ENCODE data around the gene C7orf25. TPM values are rescaled to one million over a fixed set of nuclear protein-coding genes. Genes with fewer than 3 reads are reported as not detected.

C7orf25 gene
- total RNA-seq, 3 donors from 2014 or later (not counting 1 experiment from before 2014, with no cell fraction given), result 3.9 to 5.2 (median 5.1) TPM

DNA sequence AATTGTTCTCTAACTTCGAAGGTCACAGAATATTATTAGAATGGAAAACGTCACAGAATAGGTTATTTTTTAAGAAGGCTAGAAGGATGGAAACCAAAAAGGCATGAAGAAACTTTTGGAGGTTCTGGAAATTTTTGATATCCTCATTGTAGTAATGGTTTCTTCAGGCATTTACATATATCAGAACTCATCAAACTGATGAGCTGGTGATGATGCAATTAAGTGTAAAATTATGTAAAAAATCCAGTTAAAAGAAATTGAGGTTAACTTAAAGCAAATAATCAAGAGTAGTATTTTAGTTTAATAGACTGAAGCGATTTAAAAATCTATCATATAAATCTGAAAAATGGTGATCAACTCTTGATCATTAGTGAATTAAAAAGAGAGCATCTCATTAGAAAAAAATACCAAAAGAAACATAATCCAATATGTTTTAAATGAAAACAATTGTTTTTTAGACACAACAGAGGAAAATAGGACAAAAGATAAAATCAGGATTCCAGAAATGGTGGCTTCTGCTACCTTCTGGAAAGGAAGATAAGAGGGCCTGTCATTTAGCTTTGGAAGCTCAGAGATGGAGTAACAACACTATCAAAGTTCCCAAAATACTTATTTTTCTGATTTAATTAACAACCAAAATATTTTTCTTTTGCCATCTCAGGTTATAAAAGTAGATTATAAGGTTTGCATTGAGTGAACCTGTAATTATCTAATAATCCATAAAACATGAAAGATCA lies 10.3 kb upstream of the C7orf25 start:
- DNase-seq (no peak), ATAC-seq (no peak)
- no peak overlapping the region for H3K4me3 Mint-ChIP-seq
- Histone ChIP-seq H3K4me3 (ENCODE audit: low read length) (no peak overlapping the region), H3K27me3 (ENCODE audit: control insufficient read depth, insufficient read depth, low read length) (no peaks in the 10 kb centered on the region), H3K4me1 (ENCODE audit: control insufficient read depth, insufficient read depth, low read length) (no peaks in the 10 kb centered on the region), H3K36me3 (ENCODE audit: control insufficient read depth, insufficient read depth, low read length) (peaks cover 92% of the 10 kb centered on the region), H3K9me3 (ENCODE audit: control insufficient read depth, insufficient read depth, low read length) (no peaks in the 10 kb centered on the region), H3K27ac (ENCODE audit: low read length) (no peak overlapping the region)
- no peaks in the 10 kb centered on the region for H3K9me3 Mint-ChIP-seq
- WGBS (ENCODE audit: insufficient coverage), result 93% methylated on average over 2 of the region's 3 CpGs
- TF ChIP-seq, protein P1, sequence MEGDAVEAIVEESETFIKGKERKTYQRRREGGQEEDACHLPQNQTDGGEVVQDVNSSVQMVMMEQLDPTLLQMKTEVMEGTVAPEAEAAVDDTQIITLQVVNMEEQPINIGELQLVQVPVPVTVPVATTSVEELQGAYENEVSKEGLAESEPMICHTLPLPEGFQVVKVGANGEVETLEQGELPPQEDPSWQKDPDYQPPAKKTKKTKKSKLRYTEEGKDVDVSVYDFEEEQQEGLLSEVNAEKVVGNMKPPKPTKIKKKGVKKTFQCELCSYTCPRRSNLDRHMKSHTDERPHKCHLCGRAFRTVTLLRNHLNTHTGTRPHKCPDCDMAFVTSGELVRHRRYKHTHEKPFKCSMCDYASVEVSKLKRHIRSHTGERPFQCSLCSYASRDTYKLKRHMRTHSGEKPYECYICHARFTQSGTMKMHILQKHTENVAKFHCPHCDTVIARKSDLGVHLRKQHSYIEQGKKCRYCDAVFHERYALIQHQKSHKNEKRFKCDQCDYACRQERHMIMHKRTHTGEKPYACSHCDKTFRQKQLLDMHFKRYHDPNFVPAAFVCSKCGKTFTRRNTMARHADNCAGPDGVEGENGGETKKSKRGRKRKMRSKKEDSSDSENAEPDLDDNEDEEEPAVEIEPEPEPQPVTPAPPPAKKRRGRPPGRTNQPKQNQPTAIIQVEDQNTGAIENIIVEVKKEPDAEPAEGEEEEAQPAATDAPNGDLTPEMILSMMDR (IDR thresholded peaks at IDR 0.05), result no peak
- peaks cover 9 to 11% of the 10 kb centered on the region in 2 donors for H3K4me1 Mint-ChIP-seq
- H3K27me3 Mint-ChIP-seq (ENCODE audit: low read depth in 2 of 2), result no peaks in the 10 kb centered on the region
- H3K27ac Mint-ChIP-seq, result no peak overlapping the region
- intact Hi-C loops (cut with micrococcal nuclease), result no loop called here
- H3K36me3 Mint-ChIP-seq, result peaks cover 50% of the 10 kb centered on the region

DNA sequence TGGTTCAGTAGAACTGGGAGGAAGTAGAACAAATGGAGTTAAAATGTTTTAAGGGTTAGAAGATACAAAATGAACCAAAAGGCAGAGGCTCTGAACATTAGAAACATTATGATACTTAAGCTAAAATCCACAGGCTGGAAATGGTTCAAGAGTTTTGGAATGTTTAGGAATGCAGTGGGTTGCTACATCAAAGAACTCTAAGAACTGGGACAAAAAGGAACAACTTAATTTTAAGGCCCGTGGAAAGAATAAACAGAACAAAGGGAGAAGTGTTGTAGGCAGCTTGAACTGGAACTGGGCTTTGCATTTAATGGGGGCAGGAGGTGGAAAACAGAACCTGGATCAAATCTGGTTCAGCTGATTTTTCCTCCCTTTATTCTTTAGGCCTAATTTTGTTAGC lies 3.5 kb upstream of the C7orf25 start:
- no peak overlapping the region for H3K4me3 ChIP-seq (ENCODE audit: low read length)
- H3K36me3 ChIP-seq (ENCODE audit: control insufficient read depth, insufficient read depth, low read length), result peaks cover 40% of the 10 kb centered on the region
- H3K27ac ChIP-seq (ENCODE audit: low read length), result no peak overlapping the region
- peaks cover 9% of the 10 kb centered on the region for H3K4me1 ChIP-seq (ENCODE audit: control insufficient read depth, insufficient read depth, low read length)
- DNase-seq (no peak), ATAC-seq (no peak)
- Mint-ChIP-seq H3K27ac (peak overlapping the region; percentile 17 to 22), H3K4me3 (no peak overlapping the region), H3K4me1 (peaks cover 21 to 22% of the 10 kb centered on the region in 2 donors), H3K9me3 (no peaks in the 10 kb centered on the region), H3K27me3 (ENCODE audit: low read depth in 2 of 2) (no peaks in the 10 kb centered on the region), H3K36me3 (peaks cover 14% of the 10 kb centered on the region)
- H3K27me3 ChIP-seq (ENCODE audit: control insufficient read depth, insufficient read depth, low read length), result no peaks in the 10 kb centered on the region
- no peaks in the 10 kb centered on the region for H3K9me3 ChIP-seq (ENCODE audit: control insufficient read depth, insufficient read depth, low read length)
- intact Hi-C loops (cut with micrococcal nuclease), result no loop called here
- WGBS (ENCODE audit: insufficient coverage), result 94% methylated on average over 1 of the region's 1 CpG
- TF ChIP-seq, protein P1 (IDR thresholded peaks at IDR 0.05), result no peak

DNA sequence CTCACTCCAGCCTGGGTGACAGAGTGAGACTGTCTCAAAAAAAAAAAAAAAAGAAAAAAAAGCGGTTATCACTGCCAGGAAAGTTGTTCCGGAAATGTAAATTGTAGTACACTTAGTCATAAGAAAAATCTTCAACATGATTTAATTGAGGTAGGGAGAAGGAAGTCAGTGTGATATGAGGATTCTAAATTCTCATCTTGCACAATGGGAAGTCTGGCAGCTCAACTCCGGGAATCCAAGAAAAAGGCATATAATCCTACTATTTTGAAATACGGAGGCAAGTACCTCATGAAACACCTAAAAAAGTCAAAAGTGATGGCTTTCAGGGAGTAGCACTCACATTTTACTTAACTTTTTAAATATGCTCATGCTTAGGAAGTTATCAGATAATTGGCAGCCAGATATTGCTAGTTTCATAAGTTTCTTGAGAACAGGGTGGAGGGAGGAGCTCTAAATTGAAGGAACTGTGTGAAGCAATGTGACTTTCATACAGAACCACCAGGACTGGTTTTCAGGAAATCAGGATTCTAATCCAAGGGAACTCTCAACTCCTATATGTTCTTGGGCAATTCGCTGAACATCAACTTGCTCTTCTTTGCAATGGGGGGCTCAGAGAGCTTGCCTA lies 2.7 kb upstream of the C7orf25 start:
- intact Hi-C loops (cut with micrococcal nuclease), result no loop called here
- H3K27me3 Mint-ChIP-seq (ENCODE audit: low read depth in 2 of 2), result no peaks in the 10 kb centered on the region
- peaks cover 29 to 30% of the 10 kb centered on the region in 2 donors for H3K4me1 Mint-ChIP-seq
- Histone ChIP-seq H3K36me3 (ENCODE audit: control insufficient read depth, insufficient read depth, low read length) (peaks cover 34% of the 10 kb centered on the region), H3K27me3 (ENCODE audit: control insufficient read depth, insufficient read depth, low read length) (no peaks in the 10 kb centered on the region), H3K4me1 (ENCODE audit: control insufficient read depth, insufficient read depth, low read length) (peaks cover 9% of the 10 kb centered on the region), H3K27ac (ENCODE audit: low read length) (no peak overlapping the region), H3K4me3 (ENCODE audit: low read length) (no peak overlapping the region), H3K9me3 (ENCODE audit: control insufficient read depth, insufficient read depth, low read length) (no peaks in the 10 kb centered on the region)
- no peaks in the 10 kb centered on the region for H3K9me3 Mint-ChIP-seq
- peaks cover 6% of the 10 kb centered on the region for H3K36me3 Mint-ChIP-seq
- ATAC-seq (no peak), DNase-seq (no peak)
- no peak overlapping the region for H3K4me3 Mint-ChIP-seq
- H3K27ac Mint-ChIP-seq, result peak overlapping the region; percentile 17 to 53
- TF ChIP-seq, protein P1 (IDR thresholded peaks at IDR 0.05), result no peak
- 100% methylated on average over 3 of the region's 5 CpGs for WGBS (ENCODE audit: insufficient coverage)

Data from natural killer cell (primary cell).